HG03457 (cell line): ENCODE measurements around the gene INHA.

Source experiments
- ATAC-seq: cut with Tn5 transposase; IDR thresholded peaks from one replicate; pipeline ENCODE4 v1.9.1; 2021; ENCODE audit warnings: moderate number of reproducible peaks; ENCODE audit not compliant: unreplicated experiment

The INHA gene

GRCh38 chr2:219609149-219609750 lies 37.1 kb downstream of the INHA start:
- ATAC-seq, result no peak

GRCh38 chr2:219611306-219611705 lies 39.2 kb downstream of the INHA start:
- no peak for ATAC-seq

GRCh38 chr2:219611866-219612576 lies 39.9 kb downstream of the INHA start:
- ATAC-seq, result no peak

GRCh38 chr2:219612577-219613286 lies 40.6 kb downstream of the INHA start:
- no peak for ATAC-seq

- ATAC-seq, result no peak
Observed at GRCh38 chr2:219613461-219614070, 41.5 kb downstream of the INHA start.

DNA sequence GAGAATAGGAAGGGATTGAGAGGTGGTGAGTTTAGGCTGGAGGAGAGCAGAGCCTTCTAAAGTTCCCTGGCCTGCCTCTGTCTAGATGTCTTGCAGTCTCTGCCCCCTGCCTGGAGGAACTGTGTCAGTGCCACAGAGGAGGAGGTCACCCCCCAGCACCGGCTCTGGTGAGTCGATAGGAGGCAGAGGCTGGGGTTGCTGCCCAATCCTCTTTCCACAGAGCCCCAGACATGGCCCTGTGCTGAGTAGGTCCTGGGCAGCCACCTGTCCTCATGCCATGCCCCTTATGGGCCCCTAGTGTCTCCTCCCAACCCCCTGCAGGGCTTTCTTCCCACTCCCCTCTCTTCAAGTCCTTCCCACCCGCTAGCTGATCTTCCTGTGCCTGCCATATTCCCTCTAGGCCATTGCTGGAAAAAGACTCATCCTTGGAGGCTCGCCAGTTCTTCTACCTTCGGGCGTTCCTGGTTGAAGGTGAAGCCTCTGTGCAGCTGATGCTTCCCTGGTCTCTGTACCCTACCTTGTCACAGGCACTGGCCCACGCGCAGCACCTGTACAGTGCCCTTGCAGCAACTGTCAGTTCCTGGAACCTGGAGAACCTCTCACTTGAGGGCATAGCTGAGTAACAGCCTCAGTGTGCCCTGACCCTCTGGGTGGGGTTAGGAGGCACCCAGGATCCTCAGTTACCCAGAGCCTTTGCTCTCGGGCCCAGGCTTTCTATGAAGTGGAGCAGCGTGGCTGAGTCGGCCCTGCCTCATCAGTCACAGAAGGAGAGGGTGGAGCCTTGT lies 42.2 kb downstream of the INHA start:
- no peak for ATAC-seq

- no peak for ATAC-seq
Observed at GRCh38 chr2:219615036-219615435, 42.9 kb downstream of the INHA start.

GRCh38 chr2:219615894-219616293 lies 43.8 kb downstream of the INHA start:
- ATAC-seq, result no peak

DNA sequence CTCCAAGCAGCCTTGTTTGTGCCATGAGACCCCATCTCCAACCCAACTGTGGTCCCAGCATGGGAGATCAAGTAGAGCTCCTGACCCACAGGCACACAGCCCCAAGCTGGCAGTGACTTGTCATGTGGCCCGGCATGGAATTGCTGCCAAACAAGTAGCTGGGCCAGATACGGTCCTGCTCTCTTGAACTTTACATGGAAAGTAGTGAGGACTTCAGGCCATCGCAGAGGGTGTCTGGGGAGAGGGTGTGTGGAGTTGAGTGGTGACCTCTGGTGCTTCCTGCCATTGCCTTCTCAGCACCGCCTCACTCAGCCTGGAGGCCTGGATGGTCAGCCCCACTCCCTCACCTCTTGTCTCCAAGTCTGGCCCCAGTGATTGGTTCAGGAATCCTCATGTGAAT lies 44.4 kb downstream of the INHA start:
- no peak for ATAC-seq

GRCh38 chr2:219618733-219619122 lies 46.6 kb downstream of the INHA start:
- no peak for ATAC-seq

GRCh38 chr2:219619235-219619634 lies 47.1 kb downstream of the INHA start:
- ATAC-seq, result no peak

- no peak for ATAC-seq
Observed at GRCh38 chr2:219620546-219620945, 48.4 kb downstream of the INHA start.

DNA sequence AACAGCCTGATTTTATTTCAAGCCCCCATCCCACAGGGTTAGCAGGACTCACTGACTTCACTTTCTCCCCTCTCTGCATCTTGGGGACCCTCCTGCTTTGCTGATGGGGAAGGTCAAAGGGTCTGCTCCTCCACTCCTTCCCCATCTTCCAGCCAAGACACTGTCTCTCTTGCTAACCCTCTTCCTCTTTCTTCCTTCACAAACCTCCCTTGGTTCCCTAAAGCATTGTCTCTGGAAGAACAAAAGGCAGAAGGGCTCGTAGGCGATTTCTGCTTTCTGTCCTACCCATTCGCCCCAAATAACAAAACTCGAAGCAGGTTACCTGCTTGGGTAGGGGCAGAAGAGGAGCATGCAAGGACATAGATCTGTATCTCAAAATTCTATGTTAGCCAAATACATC lies 49.8 kb downstream of the INHA start:
- ATAC-seq, result no peak

- no peak for ATAC-seq
Observed at GRCh38 chr2:219622472-219622871, 50.4 kb downstream of the INHA start.

- ATAC-seq, result no peak
Observed at GRCh38 chr2:219624565-219624964, 52.5 kb downstream of the INHA start.

DNA sequence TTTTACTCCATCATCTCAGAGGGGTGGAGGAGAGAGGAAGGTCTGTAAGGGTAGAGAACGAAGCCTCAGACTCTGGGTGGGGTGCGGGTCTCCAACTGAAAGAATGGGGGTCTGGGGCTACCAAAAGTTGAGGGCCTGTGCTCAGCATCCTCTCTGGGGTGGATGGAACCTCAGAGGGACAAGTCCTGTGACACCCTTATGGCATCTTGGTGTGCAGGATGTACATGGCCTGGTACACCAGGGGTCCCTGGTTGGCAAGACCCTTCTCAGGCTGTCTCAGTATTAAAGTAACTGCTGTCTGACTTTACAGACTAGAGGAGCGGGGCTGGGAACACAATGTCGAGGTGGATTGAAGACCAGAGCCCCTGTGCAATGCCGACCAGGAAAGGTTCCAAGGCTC lies 53.1 kb downstream of the INHA start:
- no peak for ATAC-seq
